ENCODE data around the gene HOATZ. TPM values are rescaled to one million over a fixed set of nuclear protein-coding genes. Genes with fewer than 3 reads are reported as not detected.

The HOATZ gene
- total and polyA plus RNA-seq, 3 experiments from 2014 or later: not detected

DNA sequence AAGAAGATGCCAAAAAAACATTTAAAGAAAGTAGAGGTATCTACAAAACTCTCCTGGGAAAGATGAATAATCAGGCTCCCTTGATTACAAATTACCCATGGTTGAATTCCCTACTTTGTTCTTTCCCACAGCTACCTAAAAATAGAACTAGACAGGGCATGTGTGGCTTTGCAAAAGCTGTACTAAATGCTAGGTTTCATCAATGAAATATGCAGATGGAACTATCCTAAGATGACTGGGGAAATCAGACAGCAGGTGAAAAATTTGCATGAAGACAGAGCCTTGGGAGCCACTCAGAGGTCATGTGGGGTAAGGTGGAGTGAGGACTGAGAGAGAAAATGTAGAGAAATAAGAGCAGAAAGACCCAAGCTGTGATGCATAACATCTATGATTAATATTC lies 40.7 kb downstream of the HOATZ start:
- peaks cover 3 to 15% (median 4%) of the 10 kb centered on the region in 5 donors for H3K9me3 Mint-ChIP-seq
- Histone ChIP-seq H3K4me3 (ENCODE audit: low read length) (no peak overlapping the region), H3K9me3 (ENCODE audit: low read length) (no peaks in the 10 kb centered on the region), H3K27me3 (ENCODE audit: insufficient read depth, low read length, poor library complexity, severe bottlenecking) (no peaks in the 10 kb centered on the region), H3K27ac (ENCODE audit: low read depth, low read length) (no peak overlapping the region), H3K4me1 (ENCODE audit: insufficient read depth, low read length) (no peaks in the 10 kb centered on the region), H3K36me3 (ENCODE audit: insufficient read depth, low read length) (no peaks in the 10 kb centered on the region)
- H3K36me3 Mint-ChIP-seq: peaks cover 0 to 2% (median 0%) of the 10 kb centered on the region in 3 donors
- H3K4me3 Mint-ChIP-seq: no peak overlapping the region
- no peak for DNase-seq
- CTCF ChIA-PET: interaction anchor here (0.9 to 1.2 kb wide), 2 partner anchors 10 to 11 kb away, joined by 3 read pairs; no protein-coding TSS in a partner anchor
- peaks cover 6 to 39% of the 10 kb centered on the region in 2 donors for H3K27me3 Mint-ChIP-seq
- POLR2A ChIA-PET: no interaction called here
- H3K27ac Mint-ChIP-seq: no peak overlapping the region
- no peaks in the 10 kb centered on the region for H3K4me1 Mint-ChIP-seq

DNA sequence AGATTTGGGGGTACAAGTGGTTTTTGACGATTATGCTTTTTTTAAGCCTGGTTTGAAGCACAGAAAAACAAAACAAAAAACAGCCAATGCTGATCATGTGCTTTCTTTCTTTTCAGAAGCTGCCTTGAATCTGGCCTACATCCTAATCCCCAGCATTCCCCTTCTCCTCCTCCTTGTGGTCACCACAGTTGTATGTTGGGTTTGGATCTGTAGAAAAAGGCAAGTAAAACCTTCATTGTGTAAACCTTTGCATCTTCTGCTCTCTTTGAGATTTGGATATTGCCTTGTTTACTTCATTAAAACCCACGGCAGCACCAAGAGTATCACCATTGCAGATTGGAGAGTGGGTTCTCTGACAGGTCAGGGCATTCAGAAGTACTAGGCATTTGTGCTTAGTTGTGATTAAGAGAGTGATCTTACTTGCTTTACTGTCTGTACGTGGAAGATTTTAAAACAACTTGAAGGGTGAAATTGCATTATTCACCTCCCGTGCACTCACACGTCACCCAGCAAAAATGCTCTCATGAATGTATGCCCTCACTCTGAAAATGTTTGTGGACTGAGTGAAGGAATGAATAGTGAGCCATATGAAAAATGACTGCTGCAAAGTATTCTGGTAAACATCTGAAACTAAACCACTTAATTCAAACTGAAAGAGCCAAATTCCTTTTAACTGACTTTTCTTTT lies 43.0 kb downstream of the HOATZ start:
- no peaks in the 10 kb centered on the region for H3K36me3 ChIP-seq (ENCODE audit: insufficient read depth, low read length)
- CTCF ChIA-PET: interaction anchor here (1.4 kb wide), 1 partner anchor 12 kb away, joined by 3 read pairs; no protein-coding TSS in a partner anchor
- H3K36me3 Mint-ChIP-seq: peaks cover 0 to 2% (median 0%) of the 10 kb centered on the region in 3 donors
- no peaks in the 10 kb centered on the region for H3K9me3 ChIP-seq (ENCODE audit: low read length)
- peaks cover 3 to 15% (median 4%) of the 10 kb centered on the region in 5 donors for H3K9me3 Mint-ChIP-seq
- H3K27me3 ChIP-seq (ENCODE audit: insufficient read depth, low read length, poor library complexity, severe bottlenecking): no peaks in the 10 kb centered on the region
- no peak overlapping the region for H3K4me3 ChIP-seq (ENCODE audit: low read length)
- no peak for DNase-seq
- H3K27ac Mint-ChIP-seq: no peak overlapping the region
- POLR2A ChIA-PET: no interaction called here
- peaks cover 0 to 17% of the 10 kb centered on the region in 2 donors for H3K27me3 Mint-ChIP-seq
- H3K4me1 ChIP-seq (ENCODE audit: insufficient read depth, low read length): no peaks in the 10 kb centered on the region
- no peak overlapping the region for H3K4me3 Mint-ChIP-seq
- no peaks in the 10 kb centered on the region for H3K4me1 Mint-ChIP-seq
- H3K27ac ChIP-seq (ENCODE audit: low read depth, low read length): no peak overlapping the region

DNA sequence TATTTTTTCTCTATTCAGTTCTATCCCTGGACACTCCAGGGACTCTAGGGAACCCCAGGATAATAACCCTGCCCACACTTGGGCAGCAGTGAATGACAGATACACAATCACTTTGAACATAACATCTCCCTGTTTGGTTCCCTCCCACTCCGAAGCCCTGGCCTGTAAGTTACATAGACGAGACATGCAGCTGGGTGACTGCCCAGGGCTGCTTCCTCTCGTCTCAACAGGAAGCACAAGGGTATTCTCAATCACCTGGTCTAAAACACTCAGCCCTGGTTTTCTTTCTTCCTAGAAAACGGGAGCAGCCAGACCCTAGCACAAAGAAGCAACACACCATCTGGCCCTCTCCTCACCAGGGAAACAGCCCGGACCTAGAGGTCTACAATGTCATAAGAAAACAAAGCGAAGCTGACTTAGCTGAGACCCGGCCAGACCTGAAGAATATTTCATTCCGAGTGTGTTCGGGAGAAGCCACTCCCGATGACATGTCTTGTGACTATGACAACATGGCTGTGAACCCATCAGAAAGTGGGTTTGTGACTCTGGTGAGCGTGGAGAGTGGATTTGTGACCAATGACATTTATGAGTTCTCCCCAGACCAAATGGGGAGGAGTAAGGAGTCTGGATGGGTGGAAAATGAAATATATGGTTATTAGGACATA lies 45.4 kb downstream of the HOATZ start:
- H3K36me3 ChIP-seq (ENCODE audit: insufficient read depth, low read length): no peaks in the 10 kb centered on the region
- Mint-ChIP-seq H3K9me3 (peaks cover 3 to 15% (median 4%) of the 10 kb centered on the region in 5 donors), H3K27ac (no peak overlapping the region), H3K27me3 (peaks cover 0 to 12% of the 10 kb centered on the region in 2 donors), H3K4me3 (no peak overlapping the region), H3K36me3 (peaks cover 0 to 2% (median 0%) of the 10 kb centered on the region in 3 donors), H3K4me1 (no peaks in the 10 kb centered on the region)
- no peak overlapping the region for H3K4me3 ChIP-seq (ENCODE audit: low read length)
- no peaks in the 10 kb centered on the region for H3K9me3 ChIP-seq (ENCODE audit: low read length)
- H3K27me3 ChIP-seq (ENCODE audit: insufficient read depth, low read length, poor library complexity, severe bottlenecking): no peaks in the 10 kb centered on the region
- ChIA-PET POLR2A (no interaction called here), CTCF (interaction anchor here (0.9 to 1.9 kb wide), 2 partner anchors 10 to 217 kb away, joined by 3 to 5 read pairs; no protein-coding TSS in a partner anchor)
- no peak overlapping the region for H3K27ac ChIP-seq (ENCODE audit: low read depth, low read length)
- DNase-seq: no peak
- H3K4me1 ChIP-seq (ENCODE audit: insufficient read depth, low read length): no peaks in the 10 kb centered on the region

GRCh38 chr11:111560800-111561199 lies 46.2 kb downstream of the HOATZ start:
- Mint-ChIP-seq H3K4me1 (no peaks in the 10 kb centered on the region), H3K4me3 (no peak overlapping the region), H3K27me3 (peaks cover 0 to 7% of the 10 kb centered on the region in 2 donors), H3K9me3 (peaks cover 3 to 11% (median 4%) of the 10 kb centered on the region in 5 donors), H3K27ac (no peak overlapping the region), H3K36me3 (no peaks in the 10 kb centered on the region)
- Histone ChIP-seq H3K9me3 (ENCODE audit: low read length) (no peaks in the 10 kb centered on the region), H3K27ac (ENCODE audit: low read depth, low read length) (no peak overlapping the region), H3K27me3 (ENCODE audit: insufficient read depth, low read length, poor library complexity, severe bottlenecking) (no peaks in the 10 kb centered on the region), H3K4me1 (ENCODE audit: insufficient read depth, low read length) (no peaks in the 10 kb centered on the region), H3K4me3 (ENCODE audit: low read length) (no peak overlapping the region), H3K36me3 (ENCODE audit: insufficient read depth, low read length) (no peaks in the 10 kb centered on the region)
- ChIA-PET POLR2A (no interaction called here), CTCF (interaction anchor here (0.9 to 1.9 kb wide), 3 partner anchors 11 to 216 kb away, joined by 3 to 5 read pairs (median 3); no protein-coding TSS in a partner anchor)
- DNase-seq: no peak

- no peak overlapping the region for H3K27ac ChIP-seq (ENCODE audit: low read depth, low read length)
- H3K4me3 ChIP-seq (ENCODE audit: low read length): no peak overlapping the region
- no peaks in the 10 kb centered on the region for H3K9me3 ChIP-seq (ENCODE audit: low read length)
- H3K36me3 Mint-ChIP-seq: no peaks in the 10 kb centered on the region
- ChIA-PET CTCF (interaction anchor here (1.4 to 1.5 kb wide), 2 partner anchors 16 to 281 kb away, joined by 3 to 4 read pairs; no protein-coding TSS in a partner anchor), POLR2A (no interaction called here)
- no peaks in the 10 kb centered on the region for H3K4me1 Mint-ChIP-seq
- H3K4me3 Mint-ChIP-seq: no peak overlapping the region
- peaks cover 0 to 7% of the 10 kb centered on the region in 2 donors for H3K27me3 Mint-ChIP-seq
- no peak overlapping the region for H3K27ac Mint-ChIP-seq
- DNase-seq: no peak
- no peaks in the 10 kb centered on the region for H3K27me3 ChIP-seq (ENCODE audit: insufficient read depth, low read length, poor library complexity, severe bottlenecking)
- H3K9me3 Mint-ChIP-seq: peaks cover 0 to 6% (median 4%) of the 10 kb centered on the region in 5 donors
- H3K36me3 ChIP-seq (ENCODE audit: insufficient read depth, low read length): no peaks in the 10 kb centered on the region
- no peaks in the 10 kb centered on the region for H3K4me1 ChIP-seq (ENCODE audit: insufficient read depth, low read length)
These were observed 46.7 kb downstream of the HOATZ start for GRCh38 chr11:111561306-111561705.

- no peaks in the 10 kb centered on the region for H3K27me3 ChIP-seq (ENCODE audit: insufficient read depth, low read length, poor library complexity, severe bottlenecking)
- CTCF ChIA-PET: interaction anchor here (1.0 to 1.5 kb wide), 3 partner anchors 9 to 280 kb away, joined by 3 to 4 read pairs (median 3); no protein-coding TSS in a partner anchor
- Mint-ChIP-seq H3K36me3 (no peaks in the 10 kb centered on the region), H3K27me3 (peaks cover 0 to 7% of the 10 kb centered on the region in 2 donors), H3K27ac (no peak overlapping the region), H3K9me3 (peaks cover 0 to 4% (median 0%) of the 10 kb centered on the region in 5 donors), H3K4me1 (no peaks in the 10 kb centered on the region), H3K4me3 (no peak overlapping the region)
- POLR2A ChIA-PET: no interaction called here
- no peaks in the 10 kb centered on the region for H3K9me3 ChIP-seq (ENCODE audit: low read length)
- no peak overlapping the region for H3K27ac ChIP-seq (ENCODE audit: low read depth, low read length)
- H3K36me3 ChIP-seq (ENCODE audit: insufficient read depth, low read length): no peaks in the 10 kb centered on the region
- H3K4me3 ChIP-seq (ENCODE audit: low read length): no peak overlapping the region
- H3K4me1 ChIP-seq (ENCODE audit: insufficient read depth, low read length): no peaks in the 10 kb centered on the region
- DNase-seq: no peak
These were observed 47.3 kb downstream of the HOATZ start for GRCh38 chr11:111561791-111562325.

- POLR2A ChIA-PET: no interaction called here
- CTCF ChIA-PET: interaction anchor here (1.0 to 2.3 kb wide), 3 partner anchors 10 to 279 kb away, joined by 3 to 7 read pairs (median 4); no protein-coding TSS in a partner anchor
These were observed 48.3 kb downstream of the HOATZ start for GRCh38 chr11:111562692-111563389.

More at GRCh38 chr11:111562692-111563389, 48.3 kb downstream of the HOATZ start:
- Mint-ChIP-seq H3K36me3 (no peaks in the 10 kb centered on the region), H3K4me1 (no peaks in the 10 kb centered on the region), H3K27me3 (peaks cover 0 to 7% of the 10 kb centered on the region in 2 donors), H3K4me3 (no peak overlapping the region), H3K9me3 (no peaks in the 10 kb centered on the region), H3K27ac (peak overlapping the region in 1 of 8 donors; percentile 34)
- Histone ChIP-seq H3K27ac (ENCODE audit: low read depth, low read length) (no peak overlapping the region), H3K9me3 (ENCODE audit: low read length) (no peaks in the 10 kb centered on the region), H3K4me3 (ENCODE audit: low read length) (no peak overlapping the region), H3K27me3 (ENCODE audit: insufficient read depth, low read length, poor library complexity, severe bottlenecking) (no peaks in the 10 kb centered on the region), H3K36me3 (ENCODE audit: insufficient read depth, low read length) (no peaks in the 10 kb centered on the region), H3K4me1 (ENCODE audit: insufficient read depth, low read length) (no peaks in the 10 kb centered on the region)
- DNase-seq: no peak

Measured in CD8-positive, alpha-beta memory T cell (primary cell).